K562 (cell line): ENCODE results near the gene CEP350. TPM values are rescaled to one million over a fixed set of nuclear protein-coding genes. Genes with fewer than 3 reads are reported as not detected.
A peak's percentile ranks its signal among the peaks of the same experiment; 100 is the strongest.

Experiments used
- ATAC-seq: fragments of 200-7000 bp; cut with Tn5 transposase; 3 replicates; pipeline ENCODE4 v1.9.1; 2020; ENCODE audit warnings: moderate library complexity
- BruUV-seq: library from RNA; stranded (reverse); fragments of 400-500 nt; replicated peaks from 2 replicates; lab custom pipeline; 2021; lab: Mats Ljungman, UMichigan
- CTCF ChIA-PET: fragments of 300-600 bp; formaldehyde crosslinking; extraction: SDS; loops from one replicate; lab custom pipeline; 2021; ENCODE audit warnings: low intra/inter-chr PET ratio; lab: Yijun Ruan, JAX
- POLR2A ChIA-PET: fragments of 300-600, 350-650 bp; sonication (Branson Sonifier 250); formaldehyde crosslinking; extraction: SDS; loops from one replicate; lab custom pipeline; 2021; ENCODE audit warnings: antibody characterized with exemption, inconsistent platforms; lab: Yijun Ruan, JAX
- DNase-seq, 4 experiments: peaks; one replicate each; pipeline versions ENCODE4 v3.0.0 to v3.0.0-alpha.2; 2011 to 2018; ENCODE audit warnings: low spot score in 3 of 4, mixed read lengths in 3 of 4; ENCODE audit errors: extremely low read depth in 1 of 4
- FAIRE-seq: peaks from 2 replicates; lab custom pipeline; 2011; peaks lifted over from hg19 to GRCh38; lab: Jason Lieb, UNC
- H2AFZ ChIP-seq: 2 replicates; pipeline ENCODE4 v1.6.0; 2011; ENCODE audit warnings: low read depth, low read length, control low read depth, inconsistent platforms
- H3K27ac ChIP-seq: fragments of 200-600 bp; 3 replicates; pipeline ENCODE4 v1.8.0; 2011; ENCODE audit warnings: low read depth, mild to moderate bottlenecking, control low read depth, inconsistent platforms, low read length, moderate library complexity, mixed read lengths; ENCODE audit errors: extremely low read depth
- H3K27me3 ChIP-seq, 2 experiments: fragments of 300-600 bp in 1 of 2; 2 replicates in 1 of 2; 3 replicates in 1 of 2; pipeline versions ENCODE4 v1.6.0 to v1.8.0; 2011; ENCODE audit warnings: inconsistent platforms in 2 of 2, low read length in 2 of 2, mild to moderate bottlenecking in 1 of 2, mixed read lengths in 1 of 2, moderate library complexity in 1 of 2; ENCODE audit not compliant: control insufficient read depth in 2 of 2, insufficient read depth in 2 of 2
- H3K36me3 ChIP-seq: fragments of 300-600 bp; 3 replicates; pipeline ENCODE4 v1.8.0; 2011; ENCODE audit warnings: mild to moderate bottlenecking, low read length, inconsistent platforms; ENCODE audit not compliant: control insufficient read depth, insufficient read depth
- H3K4me1 ChIP-seq, 2 experiments: fragments of 200-600 bp in 1 of 2; replicated peaks in 1 of 2; 2 replicates in 1 of 2; 3 replicates in 1 of 2; pipeline versions ENCODE4 v1.5.1 to v1.8.0; 2011; ENCODE audit warnings: inconsistent platforms in 2 of 2, low read length in 2 of 2, mild to moderate bottlenecking in 1 of 2, mixed read lengths in 1 of 2, moderate library complexity in 1 of 2; ENCODE audit not compliant: control insufficient read depth in 2 of 2, insufficient read depth in 2 of 2
- H3K4me2 ChIP-seq: 2 replicates; pipeline ENCODE4 v1.6.1; 2011; ENCODE audit warnings: low read length, control low read depth, inconsistent platforms, mixed read lengths; ENCODE audit not compliant: insufficient read depth
- H3K4me3 ChIP-seq: fragments of 200-600 bp; sonication (generic), shearing (Covaris generic); 2 replicates; pipeline ENCODE4 v1.5.1; 2016; ENCODE audit warnings: control low read depth, inconsistent platforms
- H3K79me2 ChIP-seq: fragments of 200-600 bp; 3 replicates; pipeline ENCODE4 v1.8.0; 2011; ENCODE audit warnings: low read length, inconsistent platforms; ENCODE audit not compliant: control insufficient read depth, insufficient read depth
- H3K9ac ChIP-seq, 2 experiments: 2 replicates each; pipeline versions ENCODE4 v1.6.0 to v1.6.1; 2011; ENCODE audit warnings: low read depth in 2 of 2, low read length in 2 of 2, control low read depth in 1 of 2, inconsistent platforms in 1 of 2, mild to moderate bottlenecking in 1 of 2, mixed read lengths in 1 of 2; ENCODE audit not compliant: insufficient read depth in 1 of 2
- H3K9me1 ChIP-seq: one replicate; pipeline ENCODE4 v1.6.0; 2011; ENCODE audit warnings: inconsistent platforms, mild to moderate bottlenecking, low read length, moderate library complexity; ENCODE audit not compliant: control insufficient read depth, insufficient read depth
- H3K9me3 ChIP-seq: replicated peaks from 2 replicates; pipeline ENCODE4 v1.5.1; 2011; ENCODE audit warnings: low read depth, low read length, inconsistent platforms; ENCODE audit not compliant: control insufficient read depth, insufficient read depth
- H4K20me1 ChIP-seq: replicated peaks from 2 replicates; pipeline ENCODE4 v1.6.1; 2011; ENCODE audit warnings: low read length, inconsistent platforms, mixed read lengths; ENCODE audit not compliant: control insufficient read depth, insufficient read depth
- CHCHD3 ChIP-seq: fragments of 250-450 bp; sonication (Bioruptor Pico); IDR thresholded peaks from 2 replicates; pipeline ENCODE4 v2.1.2; 2022; ENCODE audit warnings: mild to moderate bottlenecking
- FIP1L1 ChIP-seq: fragments of 200-400 bp; formaldehyde crosslinking; IDR thresholded peaks from 2 replicates; pipeline ENCODE4 v1.6.1; 2018; ENCODE audit warnings: mild to moderate bottlenecking, low read depth, low read length; ENCODE audit not compliant: poor library complexity, severe bottlenecking
- L3MBTL2 ChIP-seq: fragments of 450-650 bp; IDR thresholded peaks from 2 replicates; pipeline ENCODE4 v1.6.1; 2016; ENCODE audit warnings: mild to moderate bottlenecking, moderate library complexity
- MECOM ChIP-seq: fragments of 250-450 bp; sonication (Bioruptor Pico); IDR thresholded peaks from 2 replicates; pipeline ENCODE4 v1.8.0; 2022; ENCODE audit warnings: inconsistent platforms
- MEIS2 ChIP-seq: fragments of 450-650 bp; IDR thresholded peaks from 2 replicates; pipeline ENCODE4 v1.6.1; 2014; ENCODE audit warnings: mild to moderate bottlenecking; ENCODE audit not compliant: partially characterized antibody
- MLX ChIP-seq, 2 experiments: fragments of 450-650 bp in 1 of 2; sonication (generic) in 1 of 2; formaldehyde crosslinking; conservative IDR thresholded peaks; 2 replicates each; pipeline versions ENCODE4 v1.4.0 to v1.8.1; 2020 to 2022; ENCODE audit warnings: mild to moderate bottlenecking in 1 of 2, missing genetic modification reagents in 1 of 2
- MTF1 ChIP-seq: fragments of 250-450 bp; sonication (Bioruptor Pico); IDR thresholded peaks from 2 replicates; pipeline ENCODE4 v1.9.0; 2021; ENCODE audit warnings: moderate library complexity, mild to moderate bottlenecking, inconsistent platforms, borderline replicate concordance
- NR1H2 ChIP-seq: sonication (generic); formaldehyde crosslinking; IDR thresholded peaks from 2 replicates; pipeline ENCODE4 v1.4.0; 2020; ENCODE audit warnings: mild to moderate bottlenecking, missing genetic modification reagents
- PKNOX1 ChIP-seq: fragments of 450-650 bp; IDR thresholded peaks from 2 replicates; pipeline ENCODE4 v1.6.1; 2016
- SIN3A ChIP-seq, 2 experiments: fragments of 150-350 bp in 1 of 2; IDR thresholded peaks; 2 replicates each; pipeline ENCODE4 v1.6.1; 2011 to 2016; ENCODE audit warnings: borderline replicate concordance in 2 of 2, low read depth in 2 of 2, low read length in 2 of 2, mild to moderate bottlenecking in 2 of 2, moderate library complexity in 2 of 2; ENCODE audit not compliant: control insufficient read depth in 1 of 2
- THAP12 ChIP-seq: fragments of 250-450 bp; sonication (Bioruptor Pico); IDR thresholded peaks from 2 replicates; pipeline ENCODE4 v1.9.0; 2021; ENCODE audit warnings: mild to moderate bottlenecking, inconsistent platforms
- XRCC3 ChIP-seq: fragments of 450-650 bp; IDR thresholded peaks from 2 replicates; pipeline ENCODE4 v1.6.1; 2017; ENCODE audit warnings: mild to moderate bottlenecking, moderate library complexity
- ZBTB34 ChIP-seq: fragments of 250-450 bp; sonication (Bioruptor Pico); IDR thresholded peaks from 2 replicates; pipeline ENCODE4 v1.8.0; 2021; ENCODE audit warnings: mild to moderate bottlenecking, moderate library complexity
- ZNF512 ChIP-seq: IDR thresholded peaks from 2 replicates; pipeline ENCODE4 v1.6.1; 2016; ENCODE audit warnings: missing genetic modification characterization, missing compliant biosample characterization
- WGBS: fragments of 100-300 bp; shearing (Covaris generic); methylation state at CpG from one replicate; pipeline ENCODE4 v1.1.6; 2016; ENCODE audit warnings: low coverage, mixed read lengths; ENCODE audit not compliant: insufficient coverage; ENCODE audit errors: missing lambda C conversion rate; 5-methylcytosine and 5-hydroxymethylcytosine counted together
- in situ Hi-C: fragments of 300-500 bp; cut with MboI; formaldehyde crosslinking; loops from 4 replicates; pipeline ENCODE4 v1.15.0; 2018; ENCODE audit warnings: inconsistent platforms, mixed read lengths
- intact Hi-C: fragments of 100-400 bp; cut with micrococcal nuclease; formaldehyde crosslinking; loops from 2 replicates; pipeline ENCODE4 v1.14.2; 2022
- polyA plus RNA-seq, 8 experiments: library from polyadenylated mRNA; depleted of rRNA in 4 of 8; stranded (reverse) in 5 of 8; unstranded in 3 of 8; fragments of >200 nt; fragmentation: Nextera tagmentation in 2 of 8; fragmentation: Illumina TruSeq in 1 of 8; extraction: Ambion mirVana in 2 of 8; extraction: Trizol in 1 of 8; gene quantifications; 2 replicates each; pipeline versions ENCODE4 v1.2.1 to v1.2.3, GENCODE V29; 2011 to 2014; ENCODE audit warnings: inconsistent platforms in 1 of 8, missing spikeins in 1 of 8
- total RNA-seq, 7 experiments: library from RNA; depleted of rRNA in 6 of 7; stranded (reverse); fragments of >200 nt in 6 of 7; fragmentation: Illumina TruSeq in 2 of 7; extraction: Trizol in 2 of 7; gene quantifications; 2 replicates each; pipeline versions ENCODE4 v1.2.1 to v1.2.3, GENCODE V29; 2011 to 2021; ENCODE audit warnings: low replicate concordance in 1 of 7

CEP350 gene
- total and polyA plus RNA-seq, 9 of the 15 experiments (the other 6 are each of a cell fraction or from before 2014, with no cell fraction given), result 8.3 to 64.3 (median 28.0) TPM

GRCh38 chr1:180092931-180093650 is 138.5 kb downstream of the CEP350 start:
- WGBS, result 81% methylated on average over 4 of the region's 4 CpGs
- POLR2A ChIA-PET, result interaction anchor here (1.0 kb wide), 1 partner anchor 8 kb away, joined by 3 read pairs; no protein-coding TSS in a partner anchor
- Histone ChIP-seq H3K9ac (no peak overlapping the region), H3K27ac (no peak overlapping the region), H3K36me3 (peaks cover 81% of the 10 kb centered on the region; the same call in 2 of the 3 replicates), H2AFZ (no peak overlapping the region), H4K20me1 (no peaks in the 10 kb centered on the region), H3K9me3 (no peaks in the 10 kb centered on the region), H3K79me2 (no peaks in the 10 kb centered on the region), H3K4me2 (no peak overlapping the region), H3K4me3 (no peak overlapping the region), H3K9me1 (no peaks in the 10 kb centered on the region), H3K27me3 (no peaks in the 10 kb centered on the region), H3K4me1 (no peaks in the 10 kb centered on the region)
- in situ Hi-C loops (no loop called here), intact Hi-C loops (no loop called here)
- CTCF ChIA-PET, result no interaction called here
- FAIRE-seq (no peak), DNase-seq (peak in 2 of 4 experiments; percentile 14 to 24), ATAC-seq (no peak; the same call in 2 of the 3 replicates)
- no TSS peak for BruUV-seq
- TF ChIP-seq ZNF512 (tag), result no peak
- no peak for TF ChIP-seq L3MBTL2
- TF ChIP-seq XRCC3, result no peak
- TF ChIP-seq MTF1 (CRISPR knock-in tag), result no peak
- no peak for TF ChIP-seq MLX (CRISPR knock-in tag; conservative IDR thresholded peaks at IDR 0.05)
- no peak for TF ChIP-seq CHCHD3 (CRISPR knock-in tag)
- TF ChIP-seq THAP12 (CRISPR knock-in tag), result no peak
- TF ChIP-seq MECOM (CRISPR knock-in tag), result peak; percentile 89
- no peak for TF ChIP-seq NR1H2 (CRISPR knock-in tag)
- TF ChIP-seq SIN3A (IDR thresholded peaks at IDR 0.05; ENCODE audit: borderline replicate concordance in 2 of 2, control insufficient read depth in 1 of 2, low read depth in 2 of 2, low read length in 2 of 2), result no peak
- TF ChIP-seq MEIS2, result peak; percentile 48
- no peak for TF ChIP-seq FIP1L1
- TF ChIP-seq ZBTB34 (CRISPR knock-in tag), result no peak
- peak; percentile 92 for TF ChIP-seq PKNOX1
